K562 (cell line): ENCODE results near the gene RABGAP1L. TPM values are rescaled to one million over a fixed set of nuclear protein-coding genes. Genes with fewer than 3 reads are reported as not detected.
A peak's percentile ranks its signal among the peaks of the same experiment; 100 is the strongest.

Source experiments
- CHCHD3 ChIP-seq: fragments of 250-450 bp; sonication (Bioruptor Pico); IDR thresholded peaks from 2 replicates; pipeline ENCODE4 v2.1.2; 2022; ENCODE audit warnings: mild to moderate bottlenecking
- CREB1 ChIP-seq, 2 experiments: sonication (generic) in 1 of 2; formaldehyde crosslinking in 1 of 2; IDR thresholded peaks; 2 replicates each; pipeline versions ENCODE4 v1.6.1 to v1.8.0; 2012 to 2022; ENCODE audit warnings: inconsistent platforms in 1 of 2, mild to moderate bottlenecking in 1 of 2, missing genetic modification reagents in 1 of 2, moderate library complexity in 1 of 2
- DMBX1 ChIP-seq: fragments of 250-450 bp; sonication (Bioruptor Pico); IDR thresholded peaks from 2 replicates; pipeline ENCODE4 v1.8.0; 2022; ENCODE audit warnings: inconsistent platforms, mild to moderate bottlenecking, moderate library complexity, borderline replicate concordance
- MTA3 ChIP-seq: fragments of 450-650 bp; formaldehyde crosslinking; IDR thresholded peaks from 2 replicates; pipeline ENCODE4 v1.6.1; 2017; ENCODE audit warnings: mild to moderate bottlenecking, borderline replicate concordance
- NELFE ChIP-seq: IDR thresholded peaks from 2 replicates; pipeline ENCODE4 v1.6.1; 2011; ENCODE audit warnings: mild to moderate bottlenecking; ENCODE audit not compliant: insufficient read depth, insufficient read length
- PPARD ChIP-seq: fragments of 250-450 bp; sonication (Bioruptor Pico); IDR thresholded peaks from 2 replicates; pipeline ENCODE4 v1.8.0; 2022; ENCODE audit warnings: inconsistent platforms, mild to moderate bottlenecking, moderate library complexity
- RBM39 ChIP-seq: fragments of 200-400 bp; formaldehyde crosslinking; optimal IDR thresholded peaks from 2 replicates; pipeline ENCODE3; 2018; ENCODE audit warnings: low read depth, low read length
- SMARCC2 ChIP-seq: fragments of 450-650 bp; IDR thresholded peaks from 2 replicates; pipeline ENCODE4 v1.6.1; 2017; ENCODE audit warnings: antibody characterized with exemption, moderate library complexity, mild to moderate bottlenecking, low read depth
- ZNF174 ChIP-seq: fragments of 250-450 bp; sonication (Bioruptor Pico); IDR thresholded peaks from 2 replicates; pipeline ENCODE4 v1.4.0; 2020; ENCODE audit warnings: mild to moderate bottlenecking
- polyA plus RNA-seq, 8 experiments: library from polyadenylated mRNA; depleted of rRNA in 4 of 8; stranded (reverse) in 5 of 8; unstranded in 3 of 8; fragments of >200 nt; fragmentation: Nextera tagmentation in 2 of 8; fragmentation: Illumina TruSeq in 1 of 8; extraction: Ambion mirVana in 2 of 8; extraction: Trizol in 1 of 8; gene quantifications; 2 replicates each; pipeline versions ENCODE4 v1.2.1 to v1.2.3, GENCODE V29; 2011 to 2014; ENCODE audit warnings: inconsistent platforms in 1 of 8, missing spikeins in 1 of 8
- total RNA-seq, 7 experiments: library from RNA; depleted of rRNA in 6 of 7; stranded (reverse); fragments of >200 nt in 6 of 7; fragmentation: Illumina TruSeq in 2 of 7; extraction: Trizol in 2 of 7; gene quantifications; 2 replicates each; pipeline versions ENCODE4 v1.2.1 to v1.2.3, GENCODE V29; 2011 to 2021; ENCODE audit warnings: low replicate concordance in 1 of 7
- TF ChIP-seq, protein P1 (sequence below): fragments of 250-450 bp; sonication (Bioruptor Pico); IDR thresholded peaks from 2 replicates; pipeline ENCODE4 v1.4.0; 2020
- TF ChIP-seq, protein P2 (sequence below): fragments of 200-800 bp; sonication (Bioruptor generic); IDR thresholded peaks from 2 replicates; pipeline ENCODE4 v1.6.1; 2016; ENCODE audit warnings: missing genetic modification characterization, missing compliant biosample characterization
- TF ChIP-seq, protein P3 (sequence below): fragments of 450-650 bp; formaldehyde crosslinking; IDR thresholded peaks from 2 replicates; pipeline ENCODE4 v1.4.0; 2020; ENCODE audit warnings: mild to moderate bottlenecking, moderate library complexity

Gene RABGAP1L
- total and polyA plus RNA-seq, 9 of the 15 experiments (the other 6 are each of a cell fraction or from before 2014, with no cell fraction given): 16.5 to 44.9 (median 26.7) TPM

DNA sequence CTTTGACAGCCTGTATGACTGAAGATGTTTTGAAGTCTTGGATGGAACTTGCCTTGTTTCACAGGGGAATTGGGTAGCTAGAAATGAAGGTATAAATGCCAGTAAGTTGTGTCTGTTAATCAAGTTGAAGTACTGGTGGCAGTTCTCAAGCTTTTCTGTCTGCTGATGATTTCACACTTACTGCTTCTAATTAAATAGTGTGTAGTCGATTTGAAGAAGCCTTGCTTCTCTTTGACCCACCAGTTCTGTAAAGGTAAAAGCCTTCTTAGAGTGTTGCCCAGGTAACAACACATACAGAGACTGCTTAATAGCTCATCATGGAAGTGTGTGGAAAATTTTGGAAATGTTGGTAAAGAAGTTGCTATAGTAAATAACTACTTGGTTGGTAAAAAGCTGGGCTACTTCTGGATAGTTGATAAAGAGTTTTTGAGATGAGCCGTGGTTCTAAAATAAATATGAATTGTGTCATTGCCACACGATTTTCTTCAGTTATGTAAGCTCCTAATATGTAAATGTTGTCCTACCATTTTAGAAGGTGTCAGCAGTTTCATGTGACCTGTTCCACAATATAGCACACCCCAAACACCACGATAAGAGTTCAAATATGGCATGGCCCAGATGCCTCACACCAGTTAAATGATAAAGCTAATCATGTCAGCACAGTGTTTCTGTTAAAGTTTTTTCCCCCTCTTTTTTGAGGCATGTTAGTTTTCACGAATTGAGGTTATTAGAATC lies 7.4 kb downstream of the RABGAP1L start (continued):
- TF ChIP-seq MTA3 (no peak), ZNF174 (no peak), SMARCC2 (peak; percentile 37; the same call in 1 of the 2 replicates), RBM39 (no peak), CHCHD3 (CRISPR knock-in tag) (no peak), CREB1 (IDR thresholded peaks at IDR 0.05) (peak; percentile 51; the same call in 1 of the 2 replicates), CREB1 (CRISPR knock-in tag; IDR thresholded peaks at IDR 0.05) (no peak), PPARD (CRISPR knock-in tag) (no peak), NELFE (no peak), DMBX1 (peak; percentile 82)
- TF ChIP-seq, protein P1, sequence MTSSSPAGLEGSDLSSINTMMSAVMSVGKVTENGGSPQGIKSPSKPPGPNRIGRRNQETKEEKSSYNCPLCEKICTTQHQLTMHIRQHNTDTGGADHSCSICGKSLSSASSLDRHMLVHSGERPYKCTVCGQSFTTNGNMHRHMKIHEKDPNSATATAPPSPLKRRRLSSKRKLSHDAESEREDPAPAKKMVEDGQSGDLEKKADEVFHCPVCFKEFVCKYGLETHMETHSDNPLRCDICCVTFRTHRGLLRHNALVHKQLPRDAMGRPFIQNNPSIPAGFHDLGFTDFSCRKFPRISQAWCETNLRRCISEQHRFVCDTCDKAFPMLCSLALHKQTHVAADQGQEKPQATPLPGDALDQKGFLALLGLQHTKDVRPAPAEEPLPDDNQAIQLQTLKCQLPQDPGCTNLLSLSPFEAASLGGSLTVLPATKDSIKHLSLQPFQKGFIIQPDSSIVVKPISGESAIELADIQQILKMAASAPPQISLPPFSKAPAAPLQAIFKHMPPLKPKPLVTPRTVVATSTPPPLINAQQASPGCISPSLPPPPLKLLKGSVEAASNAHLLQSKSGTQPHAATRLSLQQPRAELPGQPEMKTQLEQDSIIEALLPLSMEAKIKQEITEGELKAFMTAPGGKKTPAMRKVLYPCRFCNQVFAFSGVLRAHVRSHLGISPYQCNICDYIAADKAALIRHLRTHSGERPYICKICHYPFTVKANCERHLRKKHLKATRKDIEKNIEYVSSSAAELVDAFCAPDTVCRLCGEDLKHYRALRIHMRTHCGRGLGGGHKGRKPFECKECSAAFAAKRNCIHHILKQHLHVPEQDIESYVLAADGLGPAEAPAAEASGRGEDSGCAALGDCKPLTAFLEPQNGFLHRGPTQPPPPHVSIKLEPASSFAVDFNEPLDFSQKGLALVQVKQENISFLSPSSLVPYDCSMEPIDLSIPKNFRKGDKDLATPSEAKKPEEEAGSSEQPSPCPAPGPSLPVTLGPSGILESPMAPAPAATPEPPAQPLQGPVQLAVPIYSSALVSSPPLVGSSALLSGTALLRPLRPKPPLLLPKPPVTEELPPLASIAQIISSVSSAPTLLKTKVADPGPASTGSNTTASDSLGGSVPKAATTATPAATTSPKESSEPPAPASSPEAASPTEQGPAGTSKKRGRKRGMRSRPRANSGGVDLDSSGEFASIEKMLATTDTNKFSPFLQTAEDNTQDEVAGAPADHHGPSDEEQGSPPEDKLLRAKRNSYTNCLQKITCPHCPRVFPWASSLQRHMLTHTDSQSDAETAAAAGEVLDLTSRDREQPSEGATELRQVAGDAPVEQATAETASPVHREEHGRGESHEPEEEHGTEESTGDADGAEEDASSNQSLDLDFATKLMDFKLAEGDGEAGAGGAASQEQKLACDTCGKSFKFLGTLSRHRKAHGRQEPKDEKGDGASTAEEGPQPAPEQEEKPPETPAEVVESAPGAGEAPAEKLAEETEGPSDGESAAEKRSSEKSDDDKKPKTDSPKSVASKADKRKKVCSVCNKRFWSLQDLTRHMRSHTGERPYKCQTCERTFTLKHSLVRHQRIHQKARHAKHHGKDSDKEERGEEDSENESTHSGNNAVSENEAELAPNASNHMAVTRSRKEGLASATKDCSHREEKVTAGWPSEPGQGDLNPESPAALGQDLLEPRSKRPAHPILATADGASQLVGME (CRISPR knock-in tag): 0 out of 2 replicates have a peak, but pooled peaks have one; percentile 18
- TF ChIP-seq, protein P2, sequence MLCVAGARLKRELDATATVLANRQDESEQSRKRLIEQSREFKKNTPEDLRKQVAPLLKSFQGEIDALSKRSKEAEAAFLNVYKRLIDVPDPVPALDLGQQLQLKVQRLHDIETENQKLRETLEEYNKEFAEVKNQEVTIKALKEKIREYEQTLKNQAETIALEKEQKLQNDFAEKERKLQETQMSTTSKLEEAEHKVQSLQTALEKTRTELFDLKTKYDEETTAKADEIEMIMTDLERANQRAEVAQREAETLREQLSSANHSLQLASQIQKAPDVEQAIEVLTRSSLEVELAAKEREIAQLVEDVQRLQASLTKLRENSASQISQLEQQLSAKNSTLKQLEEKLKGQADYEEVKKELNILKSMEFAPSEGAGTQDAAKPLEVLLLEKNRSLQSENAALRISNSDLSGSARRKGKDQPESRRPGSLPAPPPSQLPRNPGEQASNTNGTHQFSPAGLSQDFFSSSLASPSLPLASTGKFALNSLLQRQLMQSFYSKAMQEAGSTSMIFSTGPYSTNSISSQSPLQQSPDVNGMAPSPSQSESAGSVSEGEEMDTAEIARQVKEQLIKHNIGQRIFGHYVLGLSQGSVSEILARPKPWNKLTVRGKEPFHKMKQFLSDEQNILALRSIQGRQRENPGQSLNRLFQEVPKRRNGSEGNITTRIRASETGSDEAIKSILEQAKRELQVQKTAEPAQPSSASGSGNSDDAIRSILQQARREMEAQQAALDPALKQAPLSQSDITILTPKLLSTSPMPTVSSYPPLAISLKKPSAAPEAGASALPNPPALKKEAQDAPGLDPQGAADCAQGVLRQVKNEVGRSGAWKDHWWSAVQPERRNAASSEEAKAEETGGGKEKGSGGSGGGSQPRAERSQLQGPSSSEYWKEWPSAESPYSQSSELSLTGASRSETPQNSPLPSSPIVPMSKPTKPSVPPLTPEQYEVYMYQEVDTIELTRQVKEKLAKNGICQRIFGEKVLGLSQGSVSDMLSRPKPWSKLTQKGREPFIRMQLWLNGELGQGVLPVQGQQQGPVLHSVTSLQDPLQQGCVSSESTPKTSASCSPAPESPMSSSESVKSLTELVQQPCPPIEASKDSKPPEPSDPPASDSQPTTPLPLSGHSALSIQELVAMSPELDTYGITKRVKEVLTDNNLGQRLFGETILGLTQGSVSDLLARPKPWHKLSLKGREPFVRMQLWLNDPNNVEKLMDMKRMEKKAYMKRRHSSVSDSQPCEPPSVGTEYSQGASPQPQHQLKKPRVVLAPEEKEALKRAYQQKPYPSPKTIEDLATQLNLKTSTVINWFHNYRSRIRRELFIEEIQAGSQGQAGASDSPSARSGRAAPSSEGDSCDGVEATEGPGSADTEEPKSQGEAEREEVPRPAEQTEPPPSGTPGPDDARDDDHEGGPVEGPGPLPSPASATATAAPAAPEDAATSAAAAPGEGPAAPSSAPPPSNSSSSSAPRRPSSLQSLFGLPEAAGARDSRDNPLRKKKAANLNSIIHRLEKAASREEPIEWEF: peak; percentile 82; the same call in 1 of the 2 replicates
- TF ChIP-seq, protein P3, sequence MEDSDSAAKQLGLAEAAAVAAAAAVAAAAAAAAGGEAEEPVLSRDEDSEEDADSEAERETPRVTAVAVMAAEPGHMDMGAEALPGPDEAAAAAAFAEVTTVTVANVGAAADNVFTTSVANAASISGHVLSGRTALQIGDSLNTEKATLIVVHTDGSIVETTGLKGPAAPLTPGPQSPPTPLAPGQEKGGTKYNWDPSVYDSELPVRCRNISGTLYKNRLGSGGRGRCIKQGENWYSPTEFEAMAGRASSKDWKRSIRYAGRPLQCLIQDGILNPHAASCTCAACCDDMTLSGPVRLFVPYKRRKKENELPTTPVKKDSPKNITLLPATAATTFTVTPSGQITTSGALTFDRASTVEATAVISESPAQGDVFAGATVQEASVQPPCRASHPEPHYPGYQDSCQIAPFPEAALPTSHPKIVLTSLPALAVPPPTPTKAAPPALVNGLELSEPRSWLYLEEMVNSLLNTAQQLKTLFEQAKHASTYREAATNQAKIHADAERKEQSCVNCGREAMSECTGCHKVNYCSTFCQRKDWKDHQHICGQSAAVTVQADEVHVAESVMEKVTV (CRISPR knock-in tag): 0 out of 2 replicates have a peak, but pooled peaks have one; percentile 30
